Skeletal muscle tissue (tissue), 2 donors: ENCODE measurements around the gene TRAK2. TPM values are rescaled to one million over a fixed set of nuclear protein-coding genes. Genes with fewer than 3 reads are reported as not detected.

Source experiments
- small RNA-seq: library from RNA; depleted of rRNA; stranded (forward); fragments of <200 nt; gene quantifications from one replicate; pipeline ENCODE3, GENCODE V24; 2014
- total RNA-seq: library from RNA; depleted of rRNA; stranded (reverse); fragments of >200 nt; gene quantifications from one replicate; pipeline ENCODE4 v1.2.3, GENCODE V29; 2014

Gene TRAK2
- total RNA-seq, 1 donor from 2014 or later = 32.9 TPM

Small RNA genes lying within 50 kb of the gene (small RNA-seq; reads per million reads assigned to genes)
- gene RF00019 = not detected

Other genes with a start within 250 kb of the TRAK2 start
- gene CASP8, start 190.9 kb downstream of the TRAK2 start, total RNA-seq = 8.4 TPM
- gene FLACC1, start 94.1 kb downstream of the TRAK2 start, total RNA-seq = 1.0 TPM
- gene STRADB, start 282 bp upstream of the TRAK2 start, total RNA-seq = 109 TPM
- gene TMEM237, start 192.0 kb upstream of the TRAK2 start, total RNA-seq = 19.3 TPM
- gene MPP4, start 247.2 kb upstream of the TRAK2 start, total RNA-seq = under 0.01 TPM